A549 (cell line): Measurements from ENCODE around the gene ABCC9.

Source experiments
- BCL3 ChIP-seq: fragments of >200 bp; sonication (Bioruptor Twin); formaldehyde crosslinking; IDR thresholded peaks from 3 replicates; pipeline ENCODE4 v1.6.1; 2016
- EHMT2 ChIP-seq: fragments of 200-600 bp; sonication (generic); IDR thresholded peaks from 2 replicates; pipeline ENCODE4 v1.6.1; 2016; ENCODE audit warnings: antibody characterized with exemption, low read depth, mild to moderate bottlenecking, moderate library complexity

GRCh38 chr12:21941506-21942376 is 515 bp upstream of the ABCC9 start:
- TF ChIP-seq BCL3, result no peak
- no peak for TF ChIP-seq EHMT2
